OCI-LY3 (cell line): Measurements from ENCODE around the gene RIPPLY2.

Experiments used
- EZH2phosphoT487 ChIP-seq: fragments of 200-600 bp; shearing (Covaris generic); IDR thresholded peaks from 2 replicates; pipeline ENCODE4 v1.6.1; 2018; ENCODE audit warnings: antibody characterized with exemption, mixed run types, low read depth
- TF ChIP-seq, protein P1 (sequence below): fragments of 200-600, 300-600 bp; sonication (generic); IDR thresholded peaks from 2 replicates; pipeline ENCODE4 v1.5.1; 2014; ENCODE audit warnings: antibody characterized with exemption, low read length, low read depth

DNA sequence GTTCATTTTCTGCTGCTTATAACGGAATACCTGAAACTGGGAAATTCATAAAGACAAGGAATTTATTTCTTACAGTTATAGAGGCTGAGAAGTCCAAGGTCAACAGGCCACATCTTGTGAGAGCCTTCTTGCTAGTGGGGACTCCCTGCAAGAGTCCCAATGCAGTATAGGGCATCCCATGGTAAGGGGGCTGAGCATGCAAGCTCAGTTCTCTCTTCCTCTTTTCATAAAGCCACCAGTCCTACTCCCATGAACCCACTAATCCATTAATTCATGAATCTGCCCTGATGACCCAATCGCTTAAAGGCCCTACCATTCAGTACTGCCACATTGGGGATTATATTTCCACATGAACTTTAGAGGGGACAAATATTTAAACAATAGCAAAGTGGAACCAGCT is 32.8 kb downstream of the RIPPLY2 start:
- TF ChIP-seq, protein P1, sequence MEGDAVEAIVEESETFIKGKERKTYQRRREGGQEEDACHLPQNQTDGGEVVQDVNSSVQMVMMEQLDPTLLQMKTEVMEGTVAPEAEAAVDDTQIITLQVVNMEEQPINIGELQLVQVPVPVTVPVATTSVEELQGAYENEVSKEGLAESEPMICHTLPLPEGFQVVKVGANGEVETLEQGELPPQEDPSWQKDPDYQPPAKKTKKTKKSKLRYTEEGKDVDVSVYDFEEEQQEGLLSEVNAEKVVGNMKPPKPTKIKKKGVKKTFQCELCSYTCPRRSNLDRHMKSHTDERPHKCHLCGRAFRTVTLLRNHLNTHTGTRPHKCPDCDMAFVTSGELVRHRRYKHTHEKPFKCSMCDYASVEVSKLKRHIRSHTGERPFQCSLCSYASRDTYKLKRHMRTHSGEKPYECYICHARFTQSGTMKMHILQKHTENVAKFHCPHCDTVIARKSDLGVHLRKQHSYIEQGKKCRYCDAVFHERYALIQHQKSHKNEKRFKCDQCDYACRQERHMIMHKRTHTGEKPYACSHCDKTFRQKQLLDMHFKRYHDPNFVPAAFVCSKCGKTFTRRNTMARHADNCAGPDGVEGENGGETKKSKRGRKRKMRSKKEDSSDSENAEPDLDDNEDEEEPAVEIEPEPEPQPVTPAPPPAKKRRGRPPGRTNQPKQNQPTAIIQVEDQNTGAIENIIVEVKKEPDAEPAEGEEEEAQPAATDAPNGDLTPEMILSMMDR = no peak
- TF ChIP-seq EZH2phosphoT487 = no peak
